Stimulated activated naive B cell treated with anti-CD40 and anti-IgM and Interleukin-4, amounts not matched to agents 10 μg/mL and 1 μg/mL and 100 μg/mL, for 72 hours (primary cell): ENCODE data around the gene POP4.

ENCODE experiments used
- ATAC-seq, 2 donors: fragments of 150-1000 bp; cut with Tn5 transposase; replicated peaks; 2 replicates each; pipeline ENCODE4 v1.10.0; 2021; ENCODE audit warnings: moderate library complexity in 1 of 2
- DNase-seq: peaks from one replicate; pipeline ENCODE4 v3.0.0; 2021
- H3K27ac Mint-ChIP-seq: one replicate; pipeline ENCODE4 v1.8.0; 2022; ENCODE audit warnings: mild to moderate bottlenecking, mixed read lengths
- H3K27me3 Mint-ChIP-seq, 2 donors: one replicate each; pipeline ENCODE4 v1.8.0; 2022; ENCODE audit warnings: mixed read lengths in 2 of 2
- H3K36me3 Mint-ChIP-seq, 2 donors: one replicate each; pipeline ENCODE4 v1.8.0; 2022; ENCODE audit warnings: mixed read lengths in 2 of 2, mild to moderate bottlenecking in 1 of 2
- H3K4me1 Mint-ChIP-seq, 2 donors: one replicate each; pipeline ENCODE4 v1.8.0; 2022; ENCODE audit warnings: mixed read lengths in 2 of 2, mild to moderate bottlenecking in 1 of 2
- H3K4me3 Mint-ChIP-seq, 2 donors: one replicate each; pipeline ENCODE4 v1.8.0; 2022; ENCODE audit warnings: mild to moderate bottlenecking in 2 of 2, mixed read lengths in 2 of 2, moderate library complexity in 1 of 2
- H3K9me3 Mint-ChIP-seq, 2 donors: one replicate each; pipeline ENCODE4 v1.8.0; 2022; ENCODE audit warnings: mixed read lengths in 2 of 2, mild to moderate bottlenecking in 1 of 2

POP4 gene

GRCh38 chr19:29663861-29664752 is 58.0 kb downstream of the POP4 start:
- peak overlapping the region; percentile 42 for H3K27ac Mint-ChIP-seq
- peaks cover 0 to 4% of the 10 kb centered on the region in 2 donors for H3K27me3 Mint-ChIP-seq
- H3K4me1 Mint-ChIP-seq: peaks cover 15 to 45% of the 10 kb centered on the region in 2 donors

GRCh38 chr19:29664753-29665214 is 58.7 kb downstream of the POP4 start:
- Mint-ChIP-seq H3K27me3 (peaks cover 0 to 4% of the 10 kb centered on the region in 2 donors), H3K36me3 (peaks cover 0 to 2% of the 10 kb centered on the region in 2 donors), H3K27ac (peak overlapping the region; percentile 20), H3K4me1 (peaks cover 17 to 45% of the 10 kb centered on the region in 2 donors), H3K9me3 (no peaks in the 10 kb centered on the region), H3K4me3 (peak overlapping the region; percentile 73 to 87)
- ATAC-seq: peak; percentile 41 to 43
- no peak for DNase-seq

More at GRCh38 chr19:29663861-29664752, 58.0 kb downstream of the POP4 start:
- peak overlapping the region; percentile 72 to 87 for H3K4me3 Mint-ChIP-seq
- H3K9me3 Mint-ChIP-seq: no peaks in the 10 kb centered on the region
- ATAC-seq (no peak), DNase-seq (no peak)
- H3K36me3 Mint-ChIP-seq: no peaks in the 10 kb centered on the region

- peaks cover 0 to 2% of the 10 kb centered on the region in 2 donors for H3K36me3 Mint-ChIP-seq
- H3K4me1 Mint-ChIP-seq: peaks cover 17 to 45% of the 10 kb centered on the region in 2 donors
- no peaks in the 10 kb centered on the region for H3K27me3 Mint-ChIP-seq
- H3K9me3 Mint-ChIP-seq: no peaks in the 10 kb centered on the region
- peak; percentile 81 for DNase-seq
- H3K4me3 Mint-ChIP-seq: peak within 1 kb of the TSS; percentile 73 to 87
- peak; percentile 93 to 95 for ATAC-seq
- H3K27ac Mint-ChIP-seq: peak within 1 kb of the TSS; percentile 42
Measured at GRCh38 chr19:29665215-29665825, 59.2 kb downstream of the POP4 start, which contains the start of gene PLEKHF1. Gene PLEKHF1, plus strand, starts transcription at chr19:29665461. Its CDS starts 8,379 bp downstream, at chr19:29673840.

GRCh38 chr19:29665826-29666577 is 59.9 kb downstream of the POP4 start:
- no peaks in the 10 kb centered on the region for H3K27me3 Mint-ChIP-seq
- ATAC-seq (peak; percentile 43 to 62), DNase-seq (peak; percentile 28)
- H3K27ac Mint-ChIP-seq: peak overlapping the region; percentile 37
- H3K9me3 Mint-ChIP-seq: no peaks in the 10 kb centered on the region
- peaks cover 18 to 49% of the 10 kb centered on the region in 2 donors for H3K4me1 Mint-ChIP-seq
- H3K4me3 Mint-ChIP-seq: peak overlapping the region; percentile 73 to 87
- H3K36me3 Mint-ChIP-seq: peaks cover 1 to 3% of the 10 kb centered on the region in 2 donors
